ENCODE results near the gene AKAP6. TPM values are rescaled to one million over a fixed set of nuclear protein-coding genes. Genes with fewer than 3 reads are reported as not detected.

Gene AKAP6
- total RNA-seq, 1 donor from 2014 or later, result 0.20 TPM

GRCh38 chr14:32330351-32331111 is 1.4 kb downstream of the AKAP6 start:
- DNase-seq (ENCODE audit: low read depth in 2 of 2), result no peak

- DNase-seq (ENCODE audit: low read depth in 2 of 2), result no peak
Measured at GRCh38 chr14:32331206-32331605, 2.1 kb downstream of the AKAP6 start.

GRCh38 chr14:32332415-32333316 is 3.6 kb downstream of the AKAP6 start:
- DNase-seq (ENCODE audit: low read depth in 2 of 2), result no peak

GRCh38 chr14:32336702-32337101 is 7.6 kb downstream of the AKAP6 start:
- no peak for DNase-seq (ENCODE audit: low read depth in 2 of 2)

GRCh38 chr14:32337759-32338158 is 8.7 kb downstream of the AKAP6 start:
- DNase-seq (ENCODE audit: low read depth in 2 of 2), result no peak

- DNase-seq (ENCODE audit: low read depth in 2 of 2), result no peak
Measured at GRCh38 chr14:32339188-32339587, 10.1 kb downstream of the AKAP6 start.

- no peak for DNase-seq (ENCODE audit: low read depth in 2 of 2)
Measured at GRCh38 chr14:32341947-32342846, 13.1 kb downstream of the AKAP6 start.

- DNase-seq (ENCODE audit: low read depth in 2 of 2), result no peak
Measured at GRCh38 chr14:32342847-32343194, 13.7 kb downstream of the AKAP6 start.

GRCh38 chr14:32343926-32344430 is 14.9 kb downstream of the AKAP6 start:
- no peak for DNase-seq (ENCODE audit: low read depth in 2 of 2)

GRCh38 chr14:32345311-32345791 is 16.3 kb downstream of the AKAP6 start:
- DNase-seq (ENCODE audit: low read depth in 2 of 2), result peak in 1 of 2 donors; percentile 18

- no peak for DNase-seq (ENCODE audit: low read depth in 2 of 2)
Measured at GRCh38 chr14:32349322-32349721, 20.2 kb downstream of the AKAP6 start.

- DNase-seq (ENCODE audit: low read depth in 2 of 2), result no peak
Measured at GRCh38 chr14:32350020-32350419, 20.9 kb downstream of the AKAP6 start.

- peak in 1 of 2 donors; percentile 23 for DNase-seq (ENCODE audit: low read depth in 2 of 2)
Measured at GRCh38 chr14:32352631-32353030, 23.5 kb downstream of the AKAP6 start.

GRCh38 chr14:32354716-32355115 is 25.6 kb downstream of the AKAP6 start:
- no peak for DNase-seq (ENCODE audit: low read depth in 2 of 2)

- DNase-seq (ENCODE audit: low read depth in 2 of 2), result no peak
Measured at GRCh38 chr14:32358781-32359180, 29.7 kb downstream of the AKAP6 start.

- no peak for DNase-seq (ENCODE audit: low read depth in 2 of 2)
Measured at GRCh38 chr14:32361674-32362073, 32.6 kb downstream of the AKAP6 start.

- DNase-seq (ENCODE audit: low read depth in 2 of 2), result no peak
Measured at GRCh38 chr14:32363761-32364160, 34.7 kb downstream of the AKAP6 start.

- no peak for DNase-seq (ENCODE audit: low read depth in 2 of 2)
Measured at GRCh38 chr14:32364941-32365340, 35.8 kb downstream of the AKAP6 start.

- no peak for DNase-seq (ENCODE audit: low read depth in 2 of 2)
Measured at GRCh38 chr14:32366256-32366879, 37.3 kb downstream of the AKAP6 start.

GRCh38 chr14:32366986-32367385 is 37.9 kb downstream of the AKAP6 start:
- no peak for DNase-seq (ENCODE audit: low read depth in 2 of 2)

GRCh38 chr14:32367516-32367915 is 38.4 kb downstream of the AKAP6 start:
- no peak for DNase-seq (ENCODE audit: low read depth in 2 of 2)

Data from lung microvascular endothelial cell (primary cell).